Uterus (tissue), 4 donors: ENCODE results near the gene LRP1B. TPM values are rescaled to one million over a fixed set of nuclear protein-coding genes. Genes with fewer than 3 reads are reported as not detected.

Experiments used
- DNase-seq, 2 donors: peaks; one replicate each; pipeline ENCODE4 v3.0.0-alpha.2; 2019 to 2020
- H3K27ac ChIP-seq, 2 donors: fragments of 200-600 bp; sonication (generic); 1 replicate in 1 of 2; 2 replicates in 1 of 2; pipeline ENCODE4 v1.5.1; 2016 to 2018
- H3K27me3 ChIP-seq, 2 donors: fragments of 200-600 bp; sonication (generic); one replicate each; pipeline ENCODE4 v1.5.1; 2018 to 2019; ENCODE audit warnings: control low read depth in 1 of 2
- H3K36me3 ChIP-seq, 2 donors: fragments of 200-600 bp; sonication (generic); one replicate each; pipeline ENCODE4 v1.5.1; 2019; ENCODE audit warnings: control low read depth in 1 of 2
- H3K4me1 ChIP-seq, 2 donors: fragments of 200-600 bp; sonication (generic); one replicate each; pipeline ENCODE4 v1.5.1; 2018 to 2019; ENCODE audit warnings: control low read depth in 1 of 2
- H3K4me3 ChIP-seq, 2 donors: fragments of 200-600 bp; sonication (generic); 1 replicate in 1 of 2; 2 replicates in 1 of 2; pipeline ENCODE4 v1.5.1; 2018 to 2019; ENCODE audit warnings: mild to moderate bottlenecking in 1 of 2
- H3K9me3 ChIP-seq, 2 donors: fragments of 200-600 bp; sonication (generic); one replicate each; pipeline ENCODE4 v1.5.1; 2019; ENCODE audit warnings: control low read depth in 1 of 2
- POLR2A ChIP-seq, 2 donors: fragments of 450-650 bp; IDR thresholded peaks; one replicate each; pipeline ENCODE4 v1.6.1; 2016; ENCODE audit warnings: antibody characterized with exemption in 2 of 2, mild to moderate bottlenecking in 1 of 2, moderate library complexity in 1 of 2
- intact Hi-C: fragments of 100-400 bp; cut with DNase I; formaldehyde crosslinking; loops from one replicate; pipeline ENCODE4 v1.15.1; 2023; ENCODE audit warnings: low total_unique reads
- total RNA-seq, 4 donors: library from RNA; depleted of rRNA in 3 of 4; stranded (reverse); fragments of >200 nt in 3 of 4; gene quantifications; one replicate each; pipeline versions ENCODE4 v1.1.0 to v1.2.4, GENCODE V29; 2014 to 2023
- TF ChIP-seq, protein P1 (sequence below), 4 experiments: fragments of 200-600 bp in 2 of 4; fragments of 450-650 bp in 2 of 4; sonication (generic) in 2 of 4; IDR thresholded peaks; one replicate each; pipeline ENCODE4 v1.5.1; 2016 to 2019; ENCODE audit warnings: antibody characterized with exemption in 4 of 4, mild to moderate bottlenecking in 2 of 4, moderate library complexity in 1 of 4
- donor health status: DM: yes; HTN: yes; CAD: no.

Gene LRP1B
- total RNA-seq, 4 donors from 2014 or later: 0.29 to 7.3 (median 0.79) TPM; not detected in 1

GRCh38 chr2:141467331-141467730 lies 663.5 kb downstream of the LRP1B start:
- Histone ChIP-seq H3K27me3 (no peaks in the 10 kb centered on the region), H3K4me3 (no peak overlapping the region), H3K36me3 (no peaks in the 10 kb centered on the region), H3K4me1 (no peaks in the 10 kb centered on the region), H3K27ac (no peak overlapping the region), H3K9me3 (no peaks in the 10 kb centered on the region)
- intact Hi-C loops: no loop called here
- no peak for TF ChIP-seq POLR2A (IDR thresholded peaks at IDR 0.05)
- TF ChIP-seq, protein P1, sequence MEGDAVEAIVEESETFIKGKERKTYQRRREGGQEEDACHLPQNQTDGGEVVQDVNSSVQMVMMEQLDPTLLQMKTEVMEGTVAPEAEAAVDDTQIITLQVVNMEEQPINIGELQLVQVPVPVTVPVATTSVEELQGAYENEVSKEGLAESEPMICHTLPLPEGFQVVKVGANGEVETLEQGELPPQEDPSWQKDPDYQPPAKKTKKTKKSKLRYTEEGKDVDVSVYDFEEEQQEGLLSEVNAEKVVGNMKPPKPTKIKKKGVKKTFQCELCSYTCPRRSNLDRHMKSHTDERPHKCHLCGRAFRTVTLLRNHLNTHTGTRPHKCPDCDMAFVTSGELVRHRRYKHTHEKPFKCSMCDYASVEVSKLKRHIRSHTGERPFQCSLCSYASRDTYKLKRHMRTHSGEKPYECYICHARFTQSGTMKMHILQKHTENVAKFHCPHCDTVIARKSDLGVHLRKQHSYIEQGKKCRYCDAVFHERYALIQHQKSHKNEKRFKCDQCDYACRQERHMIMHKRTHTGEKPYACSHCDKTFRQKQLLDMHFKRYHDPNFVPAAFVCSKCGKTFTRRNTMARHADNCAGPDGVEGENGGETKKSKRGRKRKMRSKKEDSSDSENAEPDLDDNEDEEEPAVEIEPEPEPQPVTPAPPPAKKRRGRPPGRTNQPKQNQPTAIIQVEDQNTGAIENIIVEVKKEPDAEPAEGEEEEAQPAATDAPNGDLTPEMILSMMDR (IDR thresholded peaks at IDR 0.05): no peak
- no peak for DNase-seq

- H3K4me3 ChIP-seq: no peak overlapping the region
- no peaks in the 10 kb centered on the region for H3K27me3 ChIP-seq
- no peaks in the 10 kb centered on the region for H3K9me3 ChIP-seq
- H3K27ac ChIP-seq: no peak overlapping the region
- no peak for DNase-seq
- H3K36me3 ChIP-seq: no peaks in the 10 kb centered on the region
- intact Hi-C loops: no loop called here
- TF ChIP-seq, protein P1 (IDR thresholded peaks at IDR 0.05): no peak
- TF ChIP-seq POLR2A (IDR thresholded peaks at IDR 0.05): no peak
- no peaks in the 10 kb centered on the region for H3K4me1 ChIP-seq
Observed at GRCh38 chr2:141464995-141465394, 665.8 kb downstream of the LRP1B start.

GRCh38 chr2:141458351-141458750 lies 672.5 kb downstream of the LRP1B start:
- TF ChIP-seq, protein P1 (IDR thresholded peaks at IDR 0.05): no peak
- no peak for TF ChIP-seq POLR2A (IDR thresholded peaks at IDR 0.05)
- H3K4me3 ChIP-seq: no peak overlapping the region
- DNase-seq: no peak
- H3K4me1 ChIP-seq: no peaks in the 10 kb centered on the region
- H3K27me3 ChIP-seq: no peaks in the 10 kb centered on the region
- intact Hi-C loops: no loop called here
- no peaks in the 10 kb centered on the region for H3K36me3 ChIP-seq
- no peak overlapping the region for H3K27ac ChIP-seq
- no peaks in the 10 kb centered on the region for H3K9me3 ChIP-seq

DNA sequence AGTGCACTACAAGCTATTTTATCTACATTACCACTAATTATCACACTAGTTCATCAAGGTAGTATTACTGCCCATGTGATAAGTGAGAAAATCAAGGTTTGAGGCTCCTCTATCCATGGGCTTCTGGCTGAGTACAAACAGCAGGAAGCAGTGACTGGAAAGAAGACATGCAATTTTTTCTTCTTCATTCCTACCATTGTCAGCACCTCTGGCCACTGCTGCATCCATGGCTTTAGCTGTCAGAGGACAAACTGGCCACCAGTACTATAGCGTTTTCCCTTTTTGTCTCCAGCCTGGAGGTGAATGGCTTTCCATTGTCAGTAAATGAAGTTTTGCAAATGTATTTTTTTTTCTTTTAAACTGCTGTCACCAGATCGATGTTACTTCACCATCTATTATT lies 674.9 kb downstream of the LRP1B start:
- no peak for TF ChIP-seq POLR2A (IDR thresholded peaks at IDR 0.05)
- TF ChIP-seq, protein P1 (IDR thresholded peaks at IDR 0.05): no peak
- H3K4me3 ChIP-seq: no peak overlapping the region
- no peaks in the 10 kb centered on the region for H3K9me3 ChIP-seq
- intact Hi-C loops: no loop called here
- no peaks in the 10 kb centered on the region for H3K27me3 ChIP-seq
- no peaks in the 10 kb centered on the region for H3K4me1 ChIP-seq
- no peaks in the 10 kb centered on the region for H3K36me3 ChIP-seq
- no peak overlapping the region for H3K27ac ChIP-seq
- no peak for DNase-seq

- intact Hi-C loops: no loop called here
- Histone ChIP-seq H3K9me3 (no peaks in the 10 kb centered on the region), H3K4me3 (no peak overlapping the region), H3K36me3 (no peaks in the 10 kb centered on the region), H3K27me3 (no peaks in the 10 kb centered on the region), H3K27ac (no peak overlapping the region), H3K4me1 (no peaks in the 10 kb centered on the region)
- DNase-seq: no peak
- TF ChIP-seq, protein P1 (IDR thresholded peaks at IDR 0.05): no peak
- no peak for TF ChIP-seq POLR2A (IDR thresholded peaks at IDR 0.05)
Observed at GRCh38 chr2:141455211-141455826, 675.5 kb downstream of the LRP1B start.
